Thoracic aorta (tissue), 2 donors: ENCODE results near the gene GADL1. TPM values are rescaled to one million over a fixed set of nuclear protein-coding genes. Genes with fewer than 3 reads are reported as not detected.

Source experiments
- ATAC-seq: fragments of 150-250 bp; one replicate; pipeline ENCODE4 v1.8.0; 2017; ENCODE audit warnings: low read depth; ENCODE audit not compliant: insufficient number of reproducible peaks, low FRiP score
- DNase-seq: peaks from one replicate; pipeline ENCODE4 v3.0.0-alpha.2; 2020; ENCODE audit warnings: low spot score
- H3K27ac ChIP-seq, 2 donors: fragments of 200-600 bp; sonication (generic); 1 replicate in 1 of 2; 2 replicates in 1 of 2; pipeline ENCODE4 v1.5.1; 2016; ENCODE audit warnings: mild to moderate bottlenecking in 2 of 2, moderate library complexity in 2 of 2
- H3K27me3 ChIP-seq: fragments of 200-600 bp; sonication (generic); replicated peaks from 2 replicates; pipeline ENCODE4 v1.6.0; 2016; ENCODE audit warnings: mild to moderate bottlenecking; ENCODE audit not compliant: insufficient read depth
- H3K36me3 ChIP-seq: fragments of 200-600 bp; sonication (generic); one replicate; pipeline ENCODE4 v1.5.1; 2016
- H3K4me1 ChIP-seq, 2 donors: fragments of 200-600 bp; sonication (generic); 1 replicate in 1 of 2; 2 replicates in 1 of 2; pipeline versions ENCODE4 v1.5.1 to v1.6.0; 2016; ENCODE audit warnings: low read depth in 2 of 2, mild to moderate bottlenecking in 1 of 2; ENCODE audit not compliant: control insufficient read depth in 1 of 2
- H3K4me3 ChIP-seq: fragments of 200-600 bp; sonication (generic); 2 replicates; pipeline ENCODE4 v1.5.1; 2016; ENCODE audit warnings: mild to moderate bottlenecking
- H3K9me3 ChIP-seq: fragments of 200-600 bp; sonication (generic); 2 replicates; pipeline ENCODE4 v1.5.1; 2016
- total RNA-seq, 2 donors: library from RNA; depleted of rRNA; stranded (reverse); fragments of >200 nt; gene quantifications; one replicate each; pipeline versions ENCODE4 v1.1.0 to v1.2.3, GENCODE V29; 2016
- TF ChIP-seq, protein P1 (sequence below): fragments of 200-600 bp; sonication (generic); IDR thresholded peaks from one replicate; pipeline ENCODE4 v1.5.1; 2019; ENCODE audit warnings: antibody characterized with exemption

The GADL1 gene
- total RNA-seq, 2 donors from 2014 or later, result 0.27 to 1.1 TPM

GRCh38 chr3:30687930-30688570, 206.4 kb downstream of the GADL1 start:
- no peak for ATAC-seq
- peaks cover 9% of the 10 kb centered on the region for H3K36me3 ChIP-seq

DNA sequence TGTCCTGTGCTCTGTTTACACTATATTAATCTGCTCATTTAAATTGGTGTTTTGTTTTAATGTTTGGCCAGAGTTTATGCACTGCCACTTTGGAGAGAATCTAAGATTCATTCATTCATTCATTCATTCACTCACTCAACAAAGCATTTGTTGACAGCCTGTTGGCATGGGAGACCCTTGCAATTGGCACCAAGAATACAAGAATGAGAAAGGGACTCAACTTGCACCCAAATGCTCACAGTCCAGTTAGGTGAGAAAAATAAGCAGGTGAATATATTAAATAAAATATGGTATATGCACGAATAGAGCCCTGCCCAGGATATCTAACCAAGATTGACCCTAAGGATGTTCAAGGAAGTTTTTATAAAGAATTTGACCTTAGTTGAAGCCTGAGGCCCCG, 207.7 kb downstream of the GADL1 start:
- ATAC-seq (no peak), DNase-seq (no peak)
- H3K27me3 ChIP-seq, result no peaks in the 10 kb centered on the region
- H3K27ac ChIP-seq, result peak overlapping the region; percentile 23 to 40
- no peaks in the 10 kb centered on the region for H3K9me3 ChIP-seq
- TF ChIP-seq, protein P1, sequence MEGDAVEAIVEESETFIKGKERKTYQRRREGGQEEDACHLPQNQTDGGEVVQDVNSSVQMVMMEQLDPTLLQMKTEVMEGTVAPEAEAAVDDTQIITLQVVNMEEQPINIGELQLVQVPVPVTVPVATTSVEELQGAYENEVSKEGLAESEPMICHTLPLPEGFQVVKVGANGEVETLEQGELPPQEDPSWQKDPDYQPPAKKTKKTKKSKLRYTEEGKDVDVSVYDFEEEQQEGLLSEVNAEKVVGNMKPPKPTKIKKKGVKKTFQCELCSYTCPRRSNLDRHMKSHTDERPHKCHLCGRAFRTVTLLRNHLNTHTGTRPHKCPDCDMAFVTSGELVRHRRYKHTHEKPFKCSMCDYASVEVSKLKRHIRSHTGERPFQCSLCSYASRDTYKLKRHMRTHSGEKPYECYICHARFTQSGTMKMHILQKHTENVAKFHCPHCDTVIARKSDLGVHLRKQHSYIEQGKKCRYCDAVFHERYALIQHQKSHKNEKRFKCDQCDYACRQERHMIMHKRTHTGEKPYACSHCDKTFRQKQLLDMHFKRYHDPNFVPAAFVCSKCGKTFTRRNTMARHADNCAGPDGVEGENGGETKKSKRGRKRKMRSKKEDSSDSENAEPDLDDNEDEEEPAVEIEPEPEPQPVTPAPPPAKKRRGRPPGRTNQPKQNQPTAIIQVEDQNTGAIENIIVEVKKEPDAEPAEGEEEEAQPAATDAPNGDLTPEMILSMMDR, result no peak
- peaks cover 62 to 96% of the 10 kb centered on the region in 2 donors for H3K4me1 ChIP-seq
- H3K4me3 ChIP-seq, result no peak overlapping the region
- peaks cover 9% of the 10 kb centered on the region for H3K36me3 ChIP-seq

More at GRCh38 chr3:30687930-30688570, 206.4 kb downstream of the GADL1 start:
- Histone ChIP-seq H3K9me3 (no peaks in the 10 kb centered on the region), H3K27me3 (no peaks in the 10 kb centered on the region), H3K4me3 (no peak overlapping the region), H3K27ac (peak overlapping the region; percentile 75 to 85), H3K4me1 (peaks cover 50 to 95% of the 10 kb centered on the region in 2 donors)
- no peak for DNase-seq
- TF ChIP-seq, protein P1, result no peak

- H3K4me3 ChIP-seq, result no peak overlapping the region
- no peaks in the 10 kb centered on the region for H3K27me3 ChIP-seq
- H3K27ac ChIP-seq, result peak overlapping the region; percentile 23 to 40
- H3K4me1 ChIP-seq, result peaks cover 66 to 97% of the 10 kb centered on the region in 2 donors
- TF ChIP-seq, protein P1, result no peak
- no peaks in the 10 kb centered on the region for H3K9me3 ChIP-seq
- DNase-seq, result no peak
- no peak for ATAC-seq
- H3K36me3 ChIP-seq, result peaks cover 9% of the 10 kb centered on the region
Measured at GRCh38 chr3:30686176-30686575, 208.3 kb downstream of the GADL1 start.

- H3K4me1 ChIP-seq, result peaks cover 71 to 95% of the 10 kb centered on the region in 2 donors
Measured at GRCh38 chr3:30685267-30685667, 209.2 kb downstream of the GADL1 start.

GRCh38 chr3:30684356-30684755, 210.1 kb downstream of the GADL1 start:
- Histone ChIP-seq H3K27ac (peak overlapping the region; percentile 2 to 23), H3K4me1 (peaks cover 64 to 87% of the 10 kb centered on the region in 2 donors)

More at GRCh38 chr3:30685267-30685667, 209.2 kb downstream of the GADL1 start:
- Histone ChIP-seq H3K27me3 (no peaks in the 10 kb centered on the region), H3K27ac (peak overlapping the region in 1 of 2 donors; percentile 23), H3K9me3 (no peaks in the 10 kb centered on the region), H3K36me3 (peaks cover 9% of the 10 kb centered on the region), H3K4me3 (no peak overlapping the region)
- TF ChIP-seq, protein P1, result no peak
- ATAC-seq (no peak), DNase-seq (no peak)

More at GRCh38 chr3:30684356-30684755, 210.1 kb downstream of the GADL1 start:
- Histone ChIP-seq H3K27me3 (no peaks in the 10 kb centered on the region), H3K4me3 (no peak overlapping the region), H3K36me3 (peaks cover 13% of the 10 kb centered on the region), H3K9me3 (no peaks in the 10 kb centered on the region)
- DNase-seq (no peak), ATAC-seq (no peak)
- TF ChIP-seq, protein P1, result no peak
